ENCODE measurements around the gene PRICKLE2.

DNA sequence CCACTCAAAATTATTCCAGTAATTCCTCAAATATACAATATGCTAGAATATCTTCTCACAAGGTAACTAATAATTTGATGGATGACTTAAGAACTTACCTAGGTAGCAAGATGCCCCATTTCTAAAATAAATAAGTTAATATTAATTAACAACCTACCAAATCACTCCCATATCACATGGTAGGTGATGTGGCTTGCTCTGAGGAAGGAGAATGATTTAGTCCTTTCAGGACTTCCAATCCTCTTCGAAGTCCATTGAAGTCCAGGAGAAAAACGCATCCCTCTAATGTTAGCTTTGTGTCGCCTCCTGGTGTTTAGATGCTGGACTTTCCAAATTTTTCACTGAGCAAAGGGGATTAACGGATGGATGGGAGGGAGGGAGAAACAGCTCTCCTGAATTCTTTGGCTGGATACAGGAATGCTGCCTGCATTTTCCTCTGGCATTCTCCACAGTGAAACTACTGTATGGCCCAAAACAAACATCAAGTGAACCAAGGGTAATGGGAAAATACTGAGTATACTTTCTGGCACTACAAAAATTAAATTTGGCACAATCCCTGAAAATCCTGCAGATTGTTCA lies 58.6 kb downstream of the PRICKLE2 start:
- TF ChIP-seq, protein P1, sequence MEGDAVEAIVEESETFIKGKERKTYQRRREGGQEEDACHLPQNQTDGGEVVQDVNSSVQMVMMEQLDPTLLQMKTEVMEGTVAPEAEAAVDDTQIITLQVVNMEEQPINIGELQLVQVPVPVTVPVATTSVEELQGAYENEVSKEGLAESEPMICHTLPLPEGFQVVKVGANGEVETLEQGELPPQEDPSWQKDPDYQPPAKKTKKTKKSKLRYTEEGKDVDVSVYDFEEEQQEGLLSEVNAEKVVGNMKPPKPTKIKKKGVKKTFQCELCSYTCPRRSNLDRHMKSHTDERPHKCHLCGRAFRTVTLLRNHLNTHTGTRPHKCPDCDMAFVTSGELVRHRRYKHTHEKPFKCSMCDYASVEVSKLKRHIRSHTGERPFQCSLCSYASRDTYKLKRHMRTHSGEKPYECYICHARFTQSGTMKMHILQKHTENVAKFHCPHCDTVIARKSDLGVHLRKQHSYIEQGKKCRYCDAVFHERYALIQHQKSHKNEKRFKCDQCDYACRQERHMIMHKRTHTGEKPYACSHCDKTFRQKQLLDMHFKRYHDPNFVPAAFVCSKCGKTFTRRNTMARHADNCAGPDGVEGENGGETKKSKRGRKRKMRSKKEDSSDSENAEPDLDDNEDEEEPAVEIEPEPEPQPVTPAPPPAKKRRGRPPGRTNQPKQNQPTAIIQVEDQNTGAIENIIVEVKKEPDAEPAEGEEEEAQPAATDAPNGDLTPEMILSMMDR (IDR thresholded peaks at IDR 0.05; ENCODE audit: low read depth, low read length, missing input control) = peak; percentile 7
- TF ChIP-seq, protein P2, sequence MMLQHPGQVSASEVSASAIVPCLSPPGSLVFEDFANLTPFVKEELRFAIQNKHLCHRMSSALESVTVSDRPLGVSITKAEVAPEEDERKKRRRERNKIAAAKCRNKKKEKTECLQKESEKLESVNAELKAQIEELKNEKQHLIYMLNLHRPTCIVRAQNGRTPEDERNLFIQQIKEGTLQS (IDR thresholded peaks at IDR 0.05) = no peak
- TF ChIP-seq, protein P3, sequence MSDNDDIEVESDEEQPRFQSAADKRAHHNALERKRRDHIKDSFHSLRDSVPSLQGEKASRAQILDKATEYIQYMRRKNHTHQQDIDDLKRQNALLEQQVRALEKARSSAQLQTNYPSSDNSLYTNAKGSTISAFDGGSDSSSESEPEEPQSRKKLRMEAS (IDR thresholded peaks at IDR 0.05) = no peak
- TF ChIP-seq JUND (IDR thresholded peaks at IDR 0.05) (no peak), GABPA (IDR thresholded peaks at IDR 0.05 in 1 of 2, conservative IDR thresholded peaks at IDR 0.05 in 1 of 2) (no peak), RXRA (IDR thresholded peaks at IDR 0.05) (no peak), TAF1 (conservative IDR thresholded peaks at IDR 0.05) (no peak), HNF4A (conservative IDR thresholded peaks at IDR 0.05) (no peak), NR2F2 (IDR thresholded peaks at IDR 0.05) (no peak), YY1 (IDR thresholded peaks at IDR 0.05) (no peak)
- TF ChIP-seq, protein P4, sequence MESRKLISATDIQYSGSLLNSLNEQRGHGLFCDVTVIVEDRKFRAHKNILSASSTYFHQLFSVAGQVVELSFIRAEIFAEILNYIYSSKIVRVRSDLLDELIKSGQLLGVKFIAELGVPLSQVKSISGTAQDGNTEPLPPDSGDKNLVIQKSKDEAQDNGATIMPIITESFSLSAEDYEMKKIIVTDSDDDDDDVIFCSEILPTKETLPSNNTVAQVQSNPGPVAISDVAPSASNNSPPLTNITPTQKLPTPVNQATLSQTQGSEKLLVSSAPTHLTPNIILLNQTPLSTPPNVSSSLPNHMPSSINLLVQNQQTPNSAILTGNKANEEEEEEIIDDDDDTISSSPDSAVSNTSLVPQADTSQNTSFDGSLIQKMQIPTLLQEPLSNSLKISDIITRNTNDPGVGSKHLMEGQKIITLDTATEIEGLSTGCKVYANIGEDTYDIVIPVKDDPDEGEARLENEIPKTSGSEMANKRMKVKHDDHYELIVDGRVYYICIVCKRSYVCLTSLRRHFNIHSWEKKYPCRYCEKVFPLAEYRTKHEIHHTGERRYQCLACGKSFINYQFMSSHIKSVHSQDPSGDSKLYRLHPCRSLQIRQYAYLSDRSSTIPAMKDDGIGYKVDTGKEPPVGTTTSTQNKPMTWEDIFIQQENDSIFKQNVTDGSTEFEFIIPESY (IDR thresholded peaks at IDR 0.05) = no peak
- TF ChIP-seq, protein P5, sequence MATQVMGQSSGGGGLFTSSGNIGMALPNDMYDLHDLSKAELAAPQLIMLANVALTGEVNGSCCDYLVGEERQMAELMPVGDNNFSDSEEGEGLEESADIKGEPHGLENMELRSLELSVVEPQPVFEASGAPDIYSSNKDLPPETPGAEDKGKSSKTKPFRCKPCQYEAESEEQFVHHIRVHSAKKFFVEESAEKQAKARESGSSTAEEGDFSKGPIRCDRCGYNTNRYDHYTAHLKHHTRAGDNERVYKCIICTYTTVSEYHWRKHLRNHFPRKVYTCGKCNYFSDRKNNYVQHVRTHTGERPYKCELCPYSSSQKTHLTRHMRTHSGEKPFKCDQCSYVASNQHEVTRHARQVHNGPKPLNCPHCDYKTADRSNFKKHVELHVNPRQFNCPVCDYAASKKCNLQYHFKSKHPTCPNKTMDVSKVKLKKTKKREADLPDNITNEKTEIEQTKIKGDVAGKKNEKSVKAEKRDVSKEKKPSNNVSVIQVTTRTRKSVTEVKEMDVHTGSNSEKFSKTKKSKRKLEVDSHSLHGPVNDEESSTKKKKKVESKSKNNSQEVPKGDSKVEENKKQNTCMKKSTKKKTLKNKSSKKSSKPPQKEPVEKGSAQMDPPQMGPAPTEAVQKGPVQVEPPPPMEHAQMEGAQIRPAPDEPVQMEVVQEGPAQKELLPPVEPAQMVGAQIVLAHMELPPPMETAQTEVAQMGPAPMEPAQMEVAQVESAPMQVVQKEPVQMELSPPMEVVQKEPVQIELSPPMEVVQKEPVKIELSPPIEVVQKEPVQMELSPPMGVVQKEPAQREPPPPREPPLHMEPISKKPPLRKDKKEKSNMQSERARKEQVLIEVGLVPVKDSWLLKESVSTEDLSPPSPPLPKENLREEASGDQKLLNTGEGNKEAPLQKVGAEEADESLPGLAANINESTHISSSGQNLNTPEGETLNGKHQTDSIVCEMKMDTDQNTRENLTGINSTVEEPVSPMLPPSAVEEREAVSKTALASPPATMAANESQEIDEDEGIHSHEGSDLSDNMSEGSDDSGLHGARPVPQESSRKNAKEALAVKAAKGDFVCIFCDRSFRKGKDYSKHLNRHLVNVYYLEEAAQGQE (IDR thresholded peaks at IDR 0.05) = no peak

Measured in liver (tissue), 3 donors.